Prostate gland (tissue), 1 donor: ENCODE data around the gene AKNA.

Experiments used
- POLR2A ChIP-seq: fragments of 450-650 bp; IDR thresholded peaks from one replicate; pipeline ENCODE4 v1.6.1; 2016; ENCODE audit warnings: antibody characterized with exemption, mild to moderate bottlenecking
- POLR2AphosphoS5 ChIP-seq: sonication (generic); formaldehyde crosslinking; IDR thresholded peaks from one replicate; pipeline ENCODE4 v1.6.1; 2017; ENCODE audit warnings: antibody characterized with exemption

GRCh38 chr9:114395334-114395617 is 7.5 kb upstream of the AKNA start:
- TF ChIP-seq POLR2A (no peak), POLR2AphosphoS5 (no peak)
